ENCODE data around the gene VPS16.

DNA sequence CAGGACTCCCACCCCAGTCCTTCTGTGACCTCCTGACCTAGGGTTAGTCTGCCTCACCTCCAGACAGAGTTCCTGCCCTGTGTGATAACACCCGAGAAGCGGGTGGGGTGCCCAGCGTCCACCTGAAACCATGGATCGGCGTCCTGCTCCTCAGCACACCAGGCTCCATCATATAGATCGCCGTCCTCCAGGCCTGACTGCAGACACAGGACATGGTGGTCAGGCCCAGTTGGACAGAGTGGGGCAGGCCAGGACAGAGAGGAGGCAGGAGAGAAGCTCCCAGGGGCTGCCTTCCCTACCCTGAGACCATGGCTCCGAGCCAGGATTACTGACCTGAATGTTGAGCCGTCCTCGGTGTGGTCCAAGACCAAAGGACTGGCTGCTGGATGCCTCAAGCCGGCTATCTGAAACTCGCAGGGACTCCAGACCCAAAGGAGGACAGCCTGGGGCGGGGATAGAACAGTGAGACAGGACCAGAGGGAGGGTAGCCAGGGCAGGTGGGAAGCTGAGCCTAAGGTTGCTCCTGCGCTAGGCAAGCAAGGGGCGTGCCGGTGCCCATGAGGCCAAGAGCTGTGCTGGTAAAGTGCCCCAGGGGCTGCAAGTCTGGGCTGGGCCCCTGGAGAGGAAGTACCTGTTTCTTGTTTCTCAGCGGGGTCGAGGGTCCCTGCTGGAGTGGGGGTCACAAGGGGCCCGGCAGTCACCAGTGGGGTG, 42.3 kb upstream of the VPS16 start:
- TF ChIP-seq, protein P1, sequence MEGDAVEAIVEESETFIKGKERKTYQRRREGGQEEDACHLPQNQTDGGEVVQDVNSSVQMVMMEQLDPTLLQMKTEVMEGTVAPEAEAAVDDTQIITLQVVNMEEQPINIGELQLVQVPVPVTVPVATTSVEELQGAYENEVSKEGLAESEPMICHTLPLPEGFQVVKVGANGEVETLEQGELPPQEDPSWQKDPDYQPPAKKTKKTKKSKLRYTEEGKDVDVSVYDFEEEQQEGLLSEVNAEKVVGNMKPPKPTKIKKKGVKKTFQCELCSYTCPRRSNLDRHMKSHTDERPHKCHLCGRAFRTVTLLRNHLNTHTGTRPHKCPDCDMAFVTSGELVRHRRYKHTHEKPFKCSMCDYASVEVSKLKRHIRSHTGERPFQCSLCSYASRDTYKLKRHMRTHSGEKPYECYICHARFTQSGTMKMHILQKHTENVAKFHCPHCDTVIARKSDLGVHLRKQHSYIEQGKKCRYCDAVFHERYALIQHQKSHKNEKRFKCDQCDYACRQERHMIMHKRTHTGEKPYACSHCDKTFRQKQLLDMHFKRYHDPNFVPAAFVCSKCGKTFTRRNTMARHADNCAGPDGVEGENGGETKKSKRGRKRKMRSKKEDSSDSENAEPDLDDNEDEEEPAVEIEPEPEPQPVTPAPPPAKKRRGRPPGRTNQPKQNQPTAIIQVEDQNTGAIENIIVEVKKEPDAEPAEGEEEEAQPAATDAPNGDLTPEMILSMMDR (tag by site-specific recombination; IDR thresholded peaks at IDR 0.05): no peak
- TF ChIP-seq ZNF747 (tag by site-specific recombination; IDR thresholded peaks at IDR 0.05): no peak
